Measurements from ENCODE around the gene RNFT1. TPM values are rescaled to one million over a fixed set of nuclear protein-coding genes. Genes with fewer than 3 reads are reported as not detected.
"Not testable (repeated sequence)": the region's sequence is repeated elsewhere in the genome, so short reads cannot be mapped to it uniquely, and the experiment has no call there.

RNFT1 gene
- total RNA-seq, 2 donors from 2014 or later = 7.3 to 22.6 TPM

GRCh38 chr17:59954856-59955255, 9.7 kb downstream of the RNFT1 start:
- H3K36me3 ChIP-seq (replicated peaks in 1 of 2; ENCODE audit: insufficient read depth in 1 of 2, low read depth in 2 of 2) = peaks cover 0 to 10% of the 10 kb centered on the region in 2 donors
- DNase-seq = no peak
- intact Hi-C loops (cut with DNase I) = no loop called here
- no peak overlapping the region for H3K4me3 ChIP-seq
- H3K9me3 ChIP-seq = no peaks in the 10 kb centered on the region
- ATAC-seq = no peak
- TF ChIP-seq CTCF (IDR thresholded peaks at IDR 0.05) = no peak
- TF ChIP-seq POLR2A (IDR thresholded peaks at IDR 0.05) = no peak
- H3K27me3 ChIP-seq = no peaks in the 10 kb centered on the region
- peaks cover 3% of the 10 kb centered on the region for H3K4me1 ChIP-seq
- WGBS, 2 donors = 70 to 78% methylated on average over 3 of the region's 3 CpGs
- H3K27ac ChIP-seq = no peak overlapping the region

GRCh38 chr17:59950049-59950448, 14.5 kb downstream of the RNFT1 start:
- Histone ChIP-seq H3K27me3 (no peaks in the 10 kb centered on the region), H3K4me1 (no peaks in the 10 kb centered on the region), H3K27ac (no peak overlapping the region), H3K4me3 (no peak overlapping the region), H3K9me3 (no peaks in the 10 kb centered on the region), H3K36me3 (replicated peaks in 1 of 2; ENCODE audit: insufficient read depth in 1 of 2, low read depth in 2 of 2) (peaks cover 0 to 15% of the 10 kb centered on the region in 2 donors)
- TF ChIP-seq CTCF (IDR thresholded peaks at IDR 0.05) (no peak), POLR2A (IDR thresholded peaks at IDR 0.05) (no peak)
- WGBS, 2 donors = 60 to 62% methylated on average over 3 of the region's 3 CpGs
- intact Hi-C loops (cut with DNase I) = no loop called here
- DNase-seq (no peak), ATAC-seq (no peak)

- H3K36me3 ChIP-seq (replicated peaks in 1 of 2; ENCODE audit: insufficient read depth in 1 of 2, low read depth in 2 of 2) = peaks cover 0 to 15% of the 10 kb centered on the region in 2 donors
Measured at GRCh38 chr17:59947310-59947709, 17.2 kb downstream of the RNFT1 start.

GRCh38 chr17:59946433-59946832, 18.1 kb downstream of the RNFT1 start:
- H3K4me1 ChIP-seq; DNase-seq; H3K27me3 ChIP-seq; ATAC-seq; intact Hi-C loops (cut with DNase I); H3K27ac ChIP-seq; H3K9me3 ChIP-seq; H3K4me3 ChIP-seq: not testable (repeated sequence)
- H3K36me3 ChIP-seq (replicated peaks in 1 of 2; ENCODE audit: insufficient read depth in 1 of 2, low read depth in 2 of 2) = peaks cover 0 to 19% of the 10 kb centered on the region in 2 donors
- WGBS, 2 donors = 86 to 87% methylated on average over 7 of the region's 7 CpGs

More at GRCh38 chr17:59947310-59947709, 17.2 kb downstream of the RNFT1 start:
- H3K27me3 ChIP-seq; intact Hi-C loops (cut with DNase I); H3K4me1 ChIP-seq; H3K4me3 ChIP-seq; H3K9me3 ChIP-seq; DNase-seq; H3K27ac ChIP-seq; ATAC-seq: not testable (repeated sequence)
- 79 to 82% methylated on average over 4 of the region's 4 CpGs for whole genome bisulfite sequencing, 2 donors

GRCh38 chr17:59941131-59941530, 23.4 kb downstream of the RNFT1 start:
- TF ChIP-seq CTCF (IDR thresholded peaks at IDR 0.05) = no peak
- TF ChIP-seq POLR2A (IDR thresholded peaks at IDR 0.05) = no peak
- no peak overlapping the region for H3K27ac ChIP-seq
- no peaks in the 10 kb centered on the region for H3K27me3 ChIP-seq
- no peaks in the 10 kb centered on the region for H3K4me1 ChIP-seq
- no peak overlapping the region for H3K4me3 ChIP-seq
- H3K36me3 ChIP-seq (replicated peaks in 1 of 2; ENCODE audit: insufficient read depth in 1 of 2, low read depth in 2 of 2) = peaks cover 1 to 22% of the 10 kb centered on the region in 2 donors
- intact Hi-C loops (cut with DNase I) = no loop called here
- no peak for DNase-seq
- H3K9me3 ChIP-seq = no peaks in the 10 kb centered on the region
- WGBS, 2 donors = 90 to 97% methylated on average over 1 of the region's 1 CpG
- ATAC-seq = no peak

GRCh38 chr17:59940697-59941096, 23.8 kb downstream of the RNFT1 start:
- H3K27me3 ChIP-seq; ATAC-seq; intact Hi-C loops (cut with DNase I); H3K27ac ChIP-seq; H3K4me3 ChIP-seq; H3K4me1 ChIP-seq; DNase-seq; H3K9me3 ChIP-seq: not testable (repeated sequence)
- 74 to 81% methylated on average over 3 of the region's 3 CpGs for WGBS, 2 donors
- peaks cover 6 to 18% of the 10 kb centered on the region in 2 donors for H3K36me3 ChIP-seq (replicated peaks in 1 of 2; ENCODE audit: insufficient read depth in 1 of 2, low read depth in 2 of 2)

- H3K36me3 ChIP-seq (replicated peaks in 1 of 2; ENCODE audit: insufficient read depth in 1 of 2, low read depth in 2 of 2) = peaks cover 6 to 34% of the 10 kb centered on the region in 2 donors
- WGBS, 2 donors = 85 to 94% methylated on average over 1 of the region's 1 CpG
- not testable (repeated sequence) for ATAC-seq
Measured at GRCh38 chr17:59933317-59933716, 31.2 kb downstream of the RNFT1 start.

GRCh38 chr17:59930768-59931167, 33.8 kb downstream of the RNFT1 start:
- H3K27me3 ChIP-seq; ATAC-seq; intact Hi-C loops (cut with DNase I); H3K4me3 ChIP-seq; H3K27ac ChIP-seq; H3K9me3 ChIP-seq; H3K4me1 ChIP-seq: not testable (repeated sequence)
- 65 to 89% methylated on average over 3 of the region's 3 CpGs for WGBS, 2 donors
- peaks cover 2 to 28% of the 10 kb centered on the region in 2 donors for H3K36me3 ChIP-seq (replicated peaks in 1 of 2; ENCODE audit: insufficient read depth in 1 of 2, low read depth in 2 of 2)
- peak in 1 of 4 donors; percentile 6 for DNase-seq

More at GRCh38 chr17:59933317-59933716, 31.2 kb downstream of the RNFT1 start:
- H3K4me1 ChIP-seq; H3K27ac ChIP-seq; intact Hi-C loops (cut with DNase I); DNase-seq; H3K27me3 ChIP-seq; H3K9me3 ChIP-seq; H3K4me3 ChIP-seq: not testable (repeated sequence)

GRCh38 chr17:59930121-59930520, 34.4 kb downstream of the RNFT1 start:
- 95 to 100% methylated on average over 2 of the region's 2 CpGs for WGBS, 2 donors
- H3K27ac ChIP-seq; H3K9me3 ChIP-seq; DNase-seq; ATAC-seq; H3K27me3 ChIP-seq; intact Hi-C loops (cut with DNase I); H3K4me3 ChIP-seq; H3K4me1 ChIP-seq: not testable (repeated sequence)
- peaks cover 0 to 24% of the 10 kb centered on the region in 2 donors for H3K36me3 ChIP-seq (replicated peaks in 1 of 2; ENCODE audit: insufficient read depth in 1 of 2, low read depth in 2 of 2)

All from body of pancreas (tissue), 4 donors.